ENCODE measurements around the gene NRG2. TPM values are rescaled to one million over a fixed set of nuclear protein-coding genes. Genes with fewer than 3 reads are reported as not detected.

Gene NRG2
- total and polyA plus RNA-seq, 2 donors (not counting 3 experiments of a cell fraction or from before 2014, with no cell fraction given): 0.26 to 0.42 TPM

DNA sequence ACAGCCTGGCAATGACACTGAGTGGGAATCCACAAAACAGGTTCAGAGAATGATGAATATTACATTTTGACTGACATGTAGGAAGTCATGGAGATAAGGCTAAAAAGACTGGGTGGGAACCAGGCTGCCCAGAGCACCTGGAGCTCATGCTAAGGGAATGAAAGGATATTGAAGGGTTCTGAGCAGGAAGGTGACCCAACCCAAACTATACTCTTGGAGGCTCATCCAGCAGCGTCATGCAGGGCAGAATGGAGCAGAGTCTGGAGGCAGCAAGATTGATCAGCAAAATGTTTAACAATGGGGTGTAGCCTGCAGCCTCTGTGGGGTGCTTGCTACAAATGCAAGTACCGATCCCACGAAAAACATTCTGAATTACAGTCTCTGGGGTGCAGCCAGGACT lies 127.3 kb downstream of the NRG2 start:
- Histone ChIP-seq H3K79me2 (ENCODE audit: control insufficient read depth, insufficient read depth, low read length) (no peaks in the 10 kb centered on the region), H3K9me3 (replicated peaks; ENCODE audit: control insufficient read depth, insufficient read depth, low read length) (no peaks in the 10 kb centered on the region), H4K20me1 (replicated peaks; ENCODE audit: control insufficient read depth, extremely low read depth, insufficient read depth, low read length) (no peaks in the 10 kb centered on the region), H3K27ac (ENCODE audit: insufficient read depth, low read depth, low read length) (no peak overlapping the region), H3K4me1 (ENCODE audit: control insufficient read depth, extremely low read depth, insufficient read depth, low read length) (no peaks in the 10 kb centered on the region), H3K27me3 (ENCODE audit: control insufficient read depth in 2 of 2, insufficient read depth in 2 of 2, low read length in 2 of 2) (peaks cover 4 to 13% of the 10 kb centered on the region in 2 experiments), H3K4me3 (replicated peaks in 1 of 3; ENCODE audit: insufficient read depth in 1 of 3, low read depth in 1 of 3, low read length in 3 of 3) (no peak overlapping the region), H3K9ac (replicated peaks; ENCODE audit: extremely low read depth, insufficient read depth, low read length) (no peak overlapping the region), H3K36me3 (ENCODE audit: control insufficient read depth in 2 of 2, extremely low read depth in 1 of 2, insufficient read depth in 2 of 2, low read length in 2 of 2) (no peaks in the 10 kb centered on the region), H3K4me2 (ENCODE audit: insufficient read depth, low read length) (no peak overlapping the region), H2AFZ (ENCODE audit: low read depth, low read length) (no peak overlapping the region), H3K9me1 (replicated peaks; ENCODE audit: control insufficient read depth, extremely low read depth, insufficient read depth, low read length) (no peaks in the 10 kb centered on the region)
- FAIRE-seq (no peak), DNase-seq (ENCODE audit: low read depth, low spot score) (no peak)
- dilution Hi-C loops (cut with MboI; ENCODE audit: extremely low pct_ligation_motif_present, low sequenced_read_pairs) (no loop called here), intact Hi-C loops (cut with micrococcal nuclease) (no loop called here)
- ChIA-PET POLR2A (no interaction called here), CTCF (interaction anchor here (1.5 to 2.6 kb wide), 2 partner anchors 23 to 128 kb away, joined by 3 to 6 read pairs; no protein-coding TSS in a partner anchor)
- TF ChIP-seq JUN (IDR thresholded peaks at IDR 0.05; ENCODE audit: borderline replicate concordance, insufficient read depth, insufficient read length, low read depth): no peak
- no peak for TF ChIP-seq POLR2AphosphoS5 (IDR thresholded peaks at IDR 0.05; ENCODE audit: insufficient read depth, low read depth, low read length)
- TF ChIP-seq MYC (IDR thresholded peaks at IDR 0.05; ENCODE audit: low read depth, low read length): no peak
- BruUV-seq (replicated peaks): no TSS peak

DNA sequence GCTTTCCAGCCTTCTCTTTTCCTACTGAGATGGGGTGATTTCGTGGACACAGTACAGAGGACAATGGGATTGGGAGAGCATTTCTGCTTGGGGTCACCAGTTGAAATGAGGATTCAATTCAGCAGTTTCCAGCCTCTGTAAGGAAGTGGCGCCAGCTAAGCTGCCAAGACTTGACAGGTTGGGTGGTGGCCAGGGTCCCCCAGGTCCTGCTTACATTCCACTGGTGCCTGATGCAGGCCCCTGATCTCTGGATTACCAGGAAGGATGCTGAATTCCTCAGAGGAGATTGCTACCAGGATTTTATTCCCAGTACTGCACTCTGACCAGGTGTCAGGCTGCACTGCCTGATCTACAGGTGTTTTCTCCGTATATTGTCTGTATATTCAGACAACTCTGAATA lies 127.8 kb downstream of the NRG2 start:
- no peaks in the 10 kb centered on the region for H3K4me1 ChIP-seq (ENCODE audit: control insufficient read depth, extremely low read depth, insufficient read depth, low read length)
- dilution Hi-C loops (cut with MboI; ENCODE audit: extremely low pct_ligation_motif_present, low sequenced_read_pairs): no loop called here
- H4K20me1 ChIP-seq (replicated peaks; ENCODE audit: control insufficient read depth, extremely low read depth, insufficient read depth, low read length): no peaks in the 10 kb centered on the region
- no peak overlapping the region for H3K27ac ChIP-seq (ENCODE audit: insufficient read depth, low read depth, low read length)
- no peaks in the 10 kb centered on the region for H3K9me1 ChIP-seq (replicated peaks; ENCODE audit: control insufficient read depth, extremely low read depth, insufficient read depth, low read length)
- BruUV-seq (replicated peaks): no TSS peak
- peaks cover 4 to 10% of the 10 kb centered on the region in 2 experiments for H3K27me3 ChIP-seq (ENCODE audit: control insufficient read depth in 2 of 2, insufficient read depth in 2 of 2, low read length in 2 of 2)
- DNase-seq (ENCODE audit: low read depth, low spot score) (no peak), FAIRE-seq (no peak)
- H3K36me3 ChIP-seq (ENCODE audit: control insufficient read depth in 2 of 2, extremely low read depth in 1 of 2, insufficient read depth in 2 of 2, low read length in 2 of 2): no peaks in the 10 kb centered on the region
- intact Hi-C loops (cut with micrococcal nuclease): no loop called here
- H3K4me3 ChIP-seq (replicated peaks in 1 of 3; ENCODE audit: insufficient read depth in 1 of 3, low read depth in 1 of 3, low read length in 3 of 3): no peak overlapping the region
- no peak overlapping the region for H2AFZ ChIP-seq (ENCODE audit: low read depth, low read length)
- TF ChIP-seq, protein P1, sequence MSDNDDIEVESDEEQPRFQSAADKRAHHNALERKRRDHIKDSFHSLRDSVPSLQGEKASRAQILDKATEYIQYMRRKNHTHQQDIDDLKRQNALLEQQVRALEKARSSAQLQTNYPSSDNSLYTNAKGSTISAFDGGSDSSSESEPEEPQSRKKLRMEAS (IDR thresholded peaks at IDR 0.05; ENCODE audit: insufficient read depth, insufficient read length): no peak
- TF ChIP-seq, protein P2, sequence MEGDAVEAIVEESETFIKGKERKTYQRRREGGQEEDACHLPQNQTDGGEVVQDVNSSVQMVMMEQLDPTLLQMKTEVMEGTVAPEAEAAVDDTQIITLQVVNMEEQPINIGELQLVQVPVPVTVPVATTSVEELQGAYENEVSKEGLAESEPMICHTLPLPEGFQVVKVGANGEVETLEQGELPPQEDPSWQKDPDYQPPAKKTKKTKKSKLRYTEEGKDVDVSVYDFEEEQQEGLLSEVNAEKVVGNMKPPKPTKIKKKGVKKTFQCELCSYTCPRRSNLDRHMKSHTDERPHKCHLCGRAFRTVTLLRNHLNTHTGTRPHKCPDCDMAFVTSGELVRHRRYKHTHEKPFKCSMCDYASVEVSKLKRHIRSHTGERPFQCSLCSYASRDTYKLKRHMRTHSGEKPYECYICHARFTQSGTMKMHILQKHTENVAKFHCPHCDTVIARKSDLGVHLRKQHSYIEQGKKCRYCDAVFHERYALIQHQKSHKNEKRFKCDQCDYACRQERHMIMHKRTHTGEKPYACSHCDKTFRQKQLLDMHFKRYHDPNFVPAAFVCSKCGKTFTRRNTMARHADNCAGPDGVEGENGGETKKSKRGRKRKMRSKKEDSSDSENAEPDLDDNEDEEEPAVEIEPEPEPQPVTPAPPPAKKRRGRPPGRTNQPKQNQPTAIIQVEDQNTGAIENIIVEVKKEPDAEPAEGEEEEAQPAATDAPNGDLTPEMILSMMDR (IDR thresholded peaks at IDR 0.05; ENCODE audit: extremely low read depth in 1 of 2, insufficient read depth in 1 of 2, low read depth in 1 of 2, low read length in 2 of 2): no peak
- TF ChIP-seq JUN (IDR thresholded peaks at IDR 0.05; ENCODE audit: borderline replicate concordance, insufficient read depth, insufficient read length, low read depth) (no peak), POLR2AphosphoS5 (IDR thresholded peaks at IDR 0.05; ENCODE audit: insufficient read depth, low read depth, low read length) (no peak), MYC (IDR thresholded peaks at IDR 0.05; ENCODE audit: low read depth, low read length) (no peak), EZH2 (IDR thresholded peaks at IDR 0.05; ENCODE audit: borderline replicate concordance, low read depth, low read length, severe bottlenecking) (no peak), POLR2A (IDR thresholded peaks at IDR 0.05; ENCODE audit: low read depth, low read length) (no peak), GATA2 (IDR thresholded peaks at IDR 0.05; ENCODE audit: insufficient read depth, insufficient read length, low read depth, low read length) (no peak), FOS (IDR thresholded peaks at IDR 0.05; ENCODE audit: borderline replicate concordance, insufficient read depth, low read length) (no peak)
- H3K9me3 ChIP-seq (replicated peaks; ENCODE audit: control insufficient read depth, insufficient read depth, low read length): no peaks in the 10 kb centered on the region
- ChIA-PET CTCF (interaction anchor here (2.6 kb wide), 1 partner anchor 23 kb away, joined by 6 read pairs; no protein-coding TSS in a partner anchor), POLR2A (no interaction called here)
- no peak overlapping the region for H3K9ac ChIP-seq (replicated peaks; ENCODE audit: extremely low read depth, insufficient read depth, low read length)
- no peaks in the 10 kb centered on the region for H3K79me2 ChIP-seq (ENCODE audit: control insufficient read depth, insufficient read depth, low read length)
- no peak overlapping the region for H3K4me2 ChIP-seq (ENCODE audit: insufficient read depth, low read length)

All from endothelial cell of umbilical vein (primary cell).